RWPE2 (cell line): Measurements from ENCODE around the gene LRMDA.

ENCODE experiments used
- ATAC-seq: fragments of 200-7000 bp; cut with Tn5 transposase; 3 replicates; pipeline ENCODE4 v1.9.1; 2021; ENCODE audit warnings: low read depth
- DNase-seq: peaks from one replicate; pipeline ENCODE4 v3.0.0-alpha.2; 2020; ENCODE audit warnings: low spot score
- H3K27ac ChIP-seq: fragments of 450-650 bp; 2 replicates; pipeline ENCODE4 v1.5.1; 2017; ENCODE audit warnings: mild to moderate bottlenecking; ENCODE audit not compliant: poor library complexity, severe bottlenecking
- H3K27me3 ChIP-seq: fragments of 250-450 bp; sonication (Bioruptor Pico); 2 replicates; pipeline ENCODE4 v1.5.1; 2021; ENCODE audit warnings: mild to moderate bottlenecking, moderate library complexity; ENCODE audit not compliant: insufficient read depth, poor library complexity, severe bottlenecking
- H3K36me3 ChIP-seq: fragments of 250-450 bp; sonication (Bioruptor Pico); 2 replicates; pipeline ENCODE4 v1.5.1; 2020; ENCODE audit warnings: low read depth, mild to moderate bottlenecking, moderate library complexity
- H3K4me1 ChIP-seq: fragments of 250-450 bp; sonication (Bioruptor Pico); 2 replicates; pipeline ENCODE4 v1.5.1; 2021; ENCODE audit warnings: mild to moderate bottlenecking, moderate library complexity; ENCODE audit not compliant: insufficient read depth, poor library complexity, severe bottlenecking
- H3K4me3 ChIP-seq: fragments of 250-450 bp; sonication (Bioruptor Pico); 2 replicates; pipeline ENCODE4 v1.5.1; 2021; ENCODE audit warnings: mild to moderate bottlenecking, moderate library complexity; ENCODE audit not compliant: severe bottlenecking
- H3K9me3 ChIP-seq: fragments of 250-450 bp; sonication (Bioruptor Pico); 2 replicates; pipeline ENCODE4 v1.5.1; 2021; ENCODE audit warnings: mild to moderate bottlenecking, moderate library complexity; ENCODE audit not compliant: severe bottlenecking
- TF ChIP-seq, protein P1 (sequence below): fragments of 450-650 bp; IDR thresholded peaks from one replicate; pipeline ENCODE4 v1.5.1; 2017; ENCODE audit warnings: mild to moderate bottlenecking, moderate library complexity; ENCODE audit not compliant: poor library complexity, severe bottlenecking

LRMDA gene

DNA sequence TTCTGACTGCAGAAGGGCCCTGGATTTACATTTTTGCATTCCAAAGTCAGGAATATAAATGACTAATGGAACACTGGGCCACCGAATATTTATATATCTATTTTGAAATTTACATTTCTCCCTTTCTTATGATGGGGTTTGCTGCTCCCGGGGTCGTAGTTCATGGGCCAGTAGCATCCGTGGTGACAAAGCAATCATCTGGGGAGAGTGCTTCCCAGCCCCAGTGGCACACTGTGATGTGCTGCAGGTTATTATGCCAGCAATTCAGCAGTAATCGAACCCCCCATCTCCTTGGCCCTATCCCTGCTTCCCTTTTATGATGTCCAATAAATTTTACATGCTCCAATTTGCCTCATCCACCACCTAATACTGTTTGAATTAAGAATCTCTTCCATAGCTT, 837.5 kb downstream of the LRMDA start:
- no peak for ATAC-seq
- H3K27ac ChIP-seq: no peak overlapping the region
- TF ChIP-seq, protein P1, sequence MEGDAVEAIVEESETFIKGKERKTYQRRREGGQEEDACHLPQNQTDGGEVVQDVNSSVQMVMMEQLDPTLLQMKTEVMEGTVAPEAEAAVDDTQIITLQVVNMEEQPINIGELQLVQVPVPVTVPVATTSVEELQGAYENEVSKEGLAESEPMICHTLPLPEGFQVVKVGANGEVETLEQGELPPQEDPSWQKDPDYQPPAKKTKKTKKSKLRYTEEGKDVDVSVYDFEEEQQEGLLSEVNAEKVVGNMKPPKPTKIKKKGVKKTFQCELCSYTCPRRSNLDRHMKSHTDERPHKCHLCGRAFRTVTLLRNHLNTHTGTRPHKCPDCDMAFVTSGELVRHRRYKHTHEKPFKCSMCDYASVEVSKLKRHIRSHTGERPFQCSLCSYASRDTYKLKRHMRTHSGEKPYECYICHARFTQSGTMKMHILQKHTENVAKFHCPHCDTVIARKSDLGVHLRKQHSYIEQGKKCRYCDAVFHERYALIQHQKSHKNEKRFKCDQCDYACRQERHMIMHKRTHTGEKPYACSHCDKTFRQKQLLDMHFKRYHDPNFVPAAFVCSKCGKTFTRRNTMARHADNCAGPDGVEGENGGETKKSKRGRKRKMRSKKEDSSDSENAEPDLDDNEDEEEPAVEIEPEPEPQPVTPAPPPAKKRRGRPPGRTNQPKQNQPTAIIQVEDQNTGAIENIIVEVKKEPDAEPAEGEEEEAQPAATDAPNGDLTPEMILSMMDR: no peak
- DNase-seq: no peak
- no peaks in the 10 kb centered on the region for H3K36me3 ChIP-seq
- H3K4me1 ChIP-seq: peaks cover 1% of the 10 kb centered on the region
- H3K4me3 ChIP-seq: no peak overlapping the region
- no peaks in the 10 kb centered on the region for H3K27me3 ChIP-seq
- H3K9me3 ChIP-seq: no peaks in the 10 kb centered on the region

DNA sequence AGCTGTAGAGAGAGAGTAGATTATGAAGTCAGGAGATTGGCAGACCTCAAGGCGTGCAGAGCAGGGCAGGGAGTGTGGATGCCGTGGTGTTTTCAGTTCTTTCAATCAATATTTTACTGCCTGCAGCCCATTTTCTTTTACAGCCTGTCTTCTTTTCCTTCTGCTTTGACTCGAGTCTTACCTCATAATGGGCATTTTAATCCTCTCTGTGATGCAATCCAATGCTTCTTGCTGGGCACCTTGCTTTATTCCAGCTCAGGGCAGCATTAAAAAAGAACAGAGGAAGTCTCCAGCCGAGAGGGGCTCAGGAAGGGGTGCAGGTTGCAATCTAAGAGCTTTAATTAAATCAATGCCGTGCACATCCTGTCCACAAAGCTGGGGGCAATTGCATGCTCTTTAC, 839.0 kb downstream of the LRMDA start:
- Histone ChIP-seq H3K36me3 (no peaks in the 10 kb centered on the region), H3K27me3 (no peaks in the 10 kb centered on the region), H3K9me3 (peaks cover 6% of the 10 kb centered on the region), H3K4me3 (no peak overlapping the region), H3K27ac (no peak overlapping the region), H3K4me1 (peaks cover 3% of the 10 kb centered on the region)
- TF ChIP-seq, protein P1: no peak
- no peak for DNase-seq
- no peak for ATAC-seq

DNA sequence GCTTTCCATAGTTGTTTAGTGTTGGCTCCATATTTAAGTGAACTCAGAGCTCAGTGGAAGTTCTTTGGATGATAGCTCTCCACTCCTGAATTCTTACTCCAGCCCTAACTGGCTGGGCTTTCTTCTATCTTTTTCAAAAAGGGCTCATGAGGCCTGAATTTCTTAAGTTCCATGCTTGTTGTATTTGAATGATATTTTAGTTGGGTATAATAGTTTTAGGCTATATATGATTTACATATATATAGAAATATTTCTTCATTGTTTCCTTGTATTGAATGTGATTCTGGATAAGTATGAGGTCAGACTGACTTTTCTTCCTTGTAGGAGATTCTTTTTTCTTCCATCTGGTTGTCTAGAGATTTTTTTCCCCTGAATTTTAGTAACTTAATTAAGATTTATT, 843.5 kb downstream of the LRMDA start:
- no peaks in the 10 kb centered on the region for H3K36me3 ChIP-seq
- H3K4me1 ChIP-seq: peaks cover 3% of the 10 kb centered on the region
- no peak overlapping the region for H3K4me3 ChIP-seq
- TF ChIP-seq, protein P1: no peak
- ATAC-seq: no peak
- H3K27me3 ChIP-seq: no peaks in the 10 kb centered on the region
- DNase-seq: no peak
- H3K27ac ChIP-seq: no peak overlapping the region
- peaks cover 6% of the 10 kb centered on the region for H3K9me3 ChIP-seq

GRCh38 chr10:76278811-76279460, 847.5 kb downstream of the LRMDA start:
- peaks cover 2% of the 10 kb centered on the region for H3K4me1 ChIP-seq
- ATAC-seq (no peak), DNase-seq (no peak)

GRCh38 chr10:76281659-76282058, 850.2 kb downstream of the LRMDA start:
- Histone ChIP-seq H3K4me1 (peaks cover 8% of the 10 kb centered on the region), H3K36me3 (no peaks in the 10 kb centered on the region), H3K4me3 (no peak overlapping the region), H3K27me3 (no peaks in the 10 kb centered on the region), H3K27ac (no peak overlapping the region), H3K9me3 (no peaks in the 10 kb centered on the region)
- TF ChIP-seq, protein P1: no peak
- DNase-seq: no peak
- ATAC-seq: no peak

More at GRCh38 chr10:76278811-76279460, 847.5 kb downstream of the LRMDA start:
- no peak overlapping the region for H3K4me3 ChIP-seq
- no peak overlapping the region for H3K27ac ChIP-seq
- H3K9me3 ChIP-seq: peaks cover 6% of the 10 kb centered on the region
- H3K27me3 ChIP-seq: no peaks in the 10 kb centered on the region
- TF ChIP-seq, protein P1: no peak
- H3K36me3 ChIP-seq: no peaks in the 10 kb centered on the region
